ENCODE measurements around the gene FBXL7.

Gene FBXL7

DNA sequence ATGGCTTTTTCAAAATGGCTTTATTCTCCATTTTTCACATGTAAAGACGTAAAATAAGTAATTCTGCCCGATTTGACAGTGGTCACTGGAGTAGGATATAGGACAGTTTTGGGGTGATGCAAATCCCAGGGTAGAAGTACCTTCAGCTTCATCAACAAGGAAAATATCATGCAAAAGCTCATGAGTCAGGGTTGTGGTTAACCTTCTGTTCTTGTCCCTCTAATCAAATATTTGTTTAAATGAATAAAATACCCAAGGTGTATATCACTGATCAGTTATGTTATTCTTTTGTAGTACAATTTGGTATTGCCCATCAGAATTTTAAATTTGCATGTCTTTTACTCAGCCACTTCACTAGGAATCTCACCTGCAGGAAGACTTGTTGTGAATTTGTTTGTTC is 40.0 kb downstream of the FBXL7 start:
- Histone ChIP-seq H3K36me3 (ENCODE audit: control insufficient read depth, low read length) (no peaks in the 10 kb centered on the region), H3F3A (ENCODE audit: control insufficient read depth, insufficient read depth) (no peaks in the 10 kb centered on the region), H3K27ac (ENCODE audit: low read depth, low read length) (no peak overlapping the region), H3K4me1 (ENCODE audit: control insufficient read depth, low read length) (no peaks in the 10 kb centered on the region), H3K79me2 (ENCODE audit: control insufficient read depth, low read length) (no peaks in the 10 kb centered on the region), H4K20me1 (ENCODE audit: control insufficient read depth, insufficient read depth, low read depth, low read length) (no peaks in the 10 kb centered on the region), H3K9me3 (ENCODE audit: control insufficient read depth, insufficient read depth, low read length) (no peaks in the 10 kb centered on the region; the same call in 1 of the 2 replicates), H3K4me3 (ENCODE audit: low read length) (no peak overlapping the region), H3K4me2 (ENCODE audit: low read length) (no peak overlapping the region), H3K9me2 (replicated peaks; ENCODE audit: control insufficient read depth, low read length) (no peaks in the 10 kb centered on the region), H3K27me3 (ENCODE audit: control insufficient read depth, low read length) (no peaks in the 10 kb centered on the region)
- no peak for TF ChIP-seq EZH2phosphoT487 (IDR thresholded peaks at IDR 0.05; ENCODE audit: borderline replicate concordance, low read length)
- TF ChIP-seq, protein P1, sequence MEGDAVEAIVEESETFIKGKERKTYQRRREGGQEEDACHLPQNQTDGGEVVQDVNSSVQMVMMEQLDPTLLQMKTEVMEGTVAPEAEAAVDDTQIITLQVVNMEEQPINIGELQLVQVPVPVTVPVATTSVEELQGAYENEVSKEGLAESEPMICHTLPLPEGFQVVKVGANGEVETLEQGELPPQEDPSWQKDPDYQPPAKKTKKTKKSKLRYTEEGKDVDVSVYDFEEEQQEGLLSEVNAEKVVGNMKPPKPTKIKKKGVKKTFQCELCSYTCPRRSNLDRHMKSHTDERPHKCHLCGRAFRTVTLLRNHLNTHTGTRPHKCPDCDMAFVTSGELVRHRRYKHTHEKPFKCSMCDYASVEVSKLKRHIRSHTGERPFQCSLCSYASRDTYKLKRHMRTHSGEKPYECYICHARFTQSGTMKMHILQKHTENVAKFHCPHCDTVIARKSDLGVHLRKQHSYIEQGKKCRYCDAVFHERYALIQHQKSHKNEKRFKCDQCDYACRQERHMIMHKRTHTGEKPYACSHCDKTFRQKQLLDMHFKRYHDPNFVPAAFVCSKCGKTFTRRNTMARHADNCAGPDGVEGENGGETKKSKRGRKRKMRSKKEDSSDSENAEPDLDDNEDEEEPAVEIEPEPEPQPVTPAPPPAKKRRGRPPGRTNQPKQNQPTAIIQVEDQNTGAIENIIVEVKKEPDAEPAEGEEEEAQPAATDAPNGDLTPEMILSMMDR (IDR thresholded peaks at IDR 0.05; ENCODE audit: low read depth, low read length, poor library complexity, severe bottlenecking), result no peak

DNA sequence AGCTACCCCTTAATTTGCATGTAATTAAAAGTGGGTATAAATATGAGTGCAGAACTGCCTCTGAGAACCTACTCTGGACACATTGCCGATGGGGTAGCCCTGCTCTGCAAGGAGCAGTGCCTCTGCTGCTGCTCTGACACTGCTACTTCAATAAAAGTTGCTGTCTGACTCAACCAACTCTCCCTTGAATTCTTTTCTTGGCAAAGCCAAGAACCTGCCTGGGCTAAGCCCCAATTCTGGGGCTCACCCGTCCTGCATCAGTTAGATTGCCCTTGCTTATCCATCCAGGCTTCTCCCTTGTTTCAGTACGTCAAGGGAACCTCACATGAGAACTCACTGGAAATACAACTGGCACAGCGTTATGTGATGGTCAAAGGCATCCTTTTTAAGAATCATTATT is 44.1 kb downstream of the FBXL7 start:
- Histone ChIP-seq H3K9me2 (replicated peaks; ENCODE audit: control insufficient read depth, low read length) (no peaks in the 10 kb centered on the region), H3K79me2 (ENCODE audit: control insufficient read depth, low read length) (no peaks in the 10 kb centered on the region), H3F3A (ENCODE audit: control insufficient read depth, insufficient read depth) (no peaks in the 10 kb centered on the region), H3K4me2 (ENCODE audit: low read length) (no peak overlapping the region), H3K27me3 (ENCODE audit: control insufficient read depth, low read length) (no peaks in the 10 kb centered on the region), H3K4me3 (ENCODE audit: low read length) (no peak overlapping the region), H3K36me3 (ENCODE audit: control insufficient read depth, low read length) (no peaks in the 10 kb centered on the region), H4K20me1 (ENCODE audit: control insufficient read depth, insufficient read depth, low read depth, low read length) (no peaks in the 10 kb centered on the region), H3K9me3 (ENCODE audit: control insufficient read depth, insufficient read depth, low read length) (no peaks in the 10 kb centered on the region; the same call in 1 of the 2 replicates), H3K27ac (ENCODE audit: low read depth, low read length) (no peak overlapping the region), H3K4me1 (ENCODE audit: control insufficient read depth, low read length) (no peaks in the 10 kb centered on the region)
- no peak for TF ChIP-seq EZH2phosphoT487 (IDR thresholded peaks at IDR 0.05; ENCODE audit: borderline replicate concordance, low read length)
- TF ChIP-seq, protein P1 (IDR thresholded peaks at IDR 0.05; ENCODE audit: low read depth, low read length, poor library complexity, severe bottlenecking), result no peak

DNA sequence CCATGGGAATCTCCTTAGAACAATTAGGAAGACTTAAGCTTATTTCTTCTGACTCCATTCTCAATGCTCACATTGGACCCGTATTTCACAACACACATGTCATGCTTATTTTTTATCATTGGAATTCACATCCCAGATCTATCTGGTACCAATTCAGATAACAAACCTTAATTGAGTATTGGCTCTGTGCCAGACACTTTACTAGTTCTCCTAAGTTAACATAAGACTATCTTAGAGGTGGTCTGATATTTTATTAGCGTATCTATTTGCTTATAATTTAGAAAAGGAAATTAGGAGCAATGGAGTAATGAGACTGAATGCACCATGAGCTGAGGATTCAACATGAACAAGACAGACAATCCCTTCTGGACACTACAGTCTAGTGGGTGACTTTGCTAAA is 45.1 kb downstream of the FBXL7 start:
- Histone ChIP-seq H3K9me2 (replicated peaks; ENCODE audit: control insufficient read depth, low read length) (no peaks in the 10 kb centered on the region), H3K4me2 (ENCODE audit: low read length) (no peak overlapping the region), H3K79me2 (ENCODE audit: control insufficient read depth, low read length) (no peaks in the 10 kb centered on the region), H3K9me3 (ENCODE audit: control insufficient read depth, insufficient read depth, low read length) (no peaks in the 10 kb centered on the region; the same call in 1 of the 2 replicates), H4K20me1 (ENCODE audit: control insufficient read depth, insufficient read depth, low read depth, low read length) (no peaks in the 10 kb centered on the region), H3K4me1 (ENCODE audit: control insufficient read depth, low read length) (no peaks in the 10 kb centered on the region), H3K4me3 (ENCODE audit: low read length) (no peak overlapping the region), H3F3A (ENCODE audit: control insufficient read depth, insufficient read depth) (no peaks in the 10 kb centered on the region), H3K27ac (ENCODE audit: low read depth, low read length) (no peak overlapping the region), H3K36me3 (ENCODE audit: control insufficient read depth, low read length) (no peaks in the 10 kb centered on the region), H3K27me3 (ENCODE audit: control insufficient read depth, low read length) (no peaks in the 10 kb centered on the region)
- TF ChIP-seq EZH2phosphoT487 (IDR thresholded peaks at IDR 0.05; ENCODE audit: borderline replicate concordance, low read length), result no peak
- TF ChIP-seq, protein P1 (IDR thresholded peaks at IDR 0.05; ENCODE audit: low read depth, low read length, poor library complexity, severe bottlenecking), result no peak
